K562 (cell line): ENCODE results near the gene PTBP2. TPM values are rescaled to one million over a fixed set of nuclear protein-coding genes. Genes with fewer than 3 reads are reported as not detected.

Experiments used
- BCL6 ChIP-seq: fragments of 250-450 bp; sonication (Bioruptor Pico); IDR thresholded peaks from 2 replicates; pipeline ENCODE4 v1.4.0; 2020
- BRD4 ChIP-seq: fragments of 200-600 bp; sonication (generic); IDR thresholded peaks from 2 replicates; pipeline ENCODE4 v1.6.1; 2017; ENCODE audit warnings: inconsistent platforms
- CBX1 ChIP-seq: sonication (generic); IDR thresholded peaks from 2 replicates; pipeline ENCODE4 v1.6.1; 2016; ENCODE audit warnings: antibody characterized with exemption, low read depth, mild to moderate bottlenecking
- COPS2 ChIP-seq: fragments of 450-650 bp; conservative IDR thresholded peaks from 2 replicates; pipeline ENCODE4 v1.6.1; 2016; ENCODE audit warnings: mild to moderate bottlenecking, moderate library complexity
- CXXC5 ChIP-seq: fragments of 250-450 bp; sonication (Bioruptor Pico); IDR thresholded peaks from 2 replicates; pipeline ENCODE4 v1.8.0; 2022; ENCODE audit warnings: inconsistent platforms, mild to moderate bottlenecking, moderate library complexity
- HOXB6 ChIP-seq: fragments of 250-450 bp; sonication (Bioruptor Pico); IDR thresholded peaks from 2 replicates; pipeline ENCODE4 v1.5.1; 2022; ENCODE audit warnings: mild to moderate bottlenecking, borderline replicate concordance
- MBD2 ChIP-seq: sonication (generic); IDR thresholded peaks from 2 replicates; pipeline ENCODE4 v1.6.1; 2016; ENCODE audit warnings: low read depth, borderline replicate concordance
- MCM5 ChIP-seq: fragments of 450-650 bp; IDR thresholded peaks from 2 replicates; pipeline ENCODE4 v1.6.1; 2016; ENCODE audit warnings: low read depth
- NELFE ChIP-seq: IDR thresholded peaks from 2 replicates; pipeline ENCODE4 v1.6.1; 2011; ENCODE audit warnings: mild to moderate bottlenecking; ENCODE audit not compliant: insufficient read depth, insufficient read length
- NKRF ChIP-seq: fragments of 450-650 bp; IDR thresholded peaks from 2 replicates; pipeline ENCODE4 v1.6.1; 2016; ENCODE audit warnings: borderline replicate concordance
- PRPF4 ChIP-seq: fragments of 200-400 bp; formaldehyde crosslinking; IDR thresholded peaks from one replicate; pipeline ENCODE4 v1.6.1; 2017; ENCODE audit warnings: low read length, low read depth, mild to moderate bottlenecking; ENCODE audit not compliant: insufficient read depth, poor library complexity, severe bottlenecking
- PTBP1 ChIP-seq: fragments of 200-400 bp; formaldehyde crosslinking; IDR thresholded peaks from 2 replicates; pipeline ENCODE4 v1.6.1; 2017; ENCODE audit warnings: low read depth, low read length
- SIN3B ChIP-seq: fragments of 450-650 bp; IDR thresholded peaks from 2 replicates; pipeline ENCODE4 v1.6.1; 2017; ENCODE audit warnings: low read depth, mild to moderate bottlenecking, moderate library complexity
- TGIF2 ChIP-seq: sonication (generic); formaldehyde crosslinking; IDR thresholded peaks from 2 replicates; pipeline ENCODE4 v1.8.1; 2022; ENCODE audit warnings: mild to moderate bottlenecking, missing genetic modification reagents, moderate library complexity
- XRCC4 ChIP-seq: IDR thresholded peaks from one replicate; pipeline ENCODE4 v1.6.1; 2011; ENCODE audit not compliant: insufficient read depth, insufficient read length; ENCODE audit errors: extremely low read depth
- ZSCAN32 ChIP-seq: fragments of 450-650 bp; formaldehyde crosslinking; IDR thresholded peaks from 2 replicates; pipeline ENCODE4 v1.4.0; 2020; ENCODE audit warnings: mild to moderate bottlenecking, moderate library complexity
- polyA plus RNA-seq, 8 experiments: library from polyadenylated mRNA; depleted of rRNA in 4 of 8; stranded (reverse) in 5 of 8; unstranded in 3 of 8; fragments of >200 nt; fragmentation: Nextera tagmentation in 2 of 8; fragmentation: Illumina TruSeq in 1 of 8; extraction: Ambion mirVana in 2 of 8; extraction: Trizol in 1 of 8; gene quantifications; 2 replicates each; pipeline versions ENCODE4 v1.2.1 to v1.2.3, GENCODE V29; 2011 to 2014; ENCODE audit warnings: inconsistent platforms in 1 of 8, missing spikeins in 1 of 8
- total RNA-seq, 7 experiments: library from RNA; depleted of rRNA in 6 of 7; stranded (reverse); fragments of >200 nt in 6 of 7; fragmentation: Illumina TruSeq in 2 of 7; extraction: Trizol in 2 of 7; gene quantifications; 2 replicates each; pipeline versions ENCODE4 v1.2.1 to v1.2.3, GENCODE V29; 2011 to 2021; ENCODE audit warnings: low replicate concordance in 1 of 7
- TF ChIP-seq, protein P1 (sequence below): IDR thresholded peaks from 2 replicates; pipeline ENCODE4 v1.6.1; 2011; ENCODE audit not compliant: insufficient read length; ENCODE audit errors: extremely low read depth
- TF ChIP-seq, protein P2 (sequence below), 2 experiments: IDR thresholded peaks; 2 replicates each; pipeline ENCODE4 v1.6.1; 2012; ENCODE audit warnings: improper control_type of control experiment in 2 of 2, low read depth in 2 of 2, low read length in 2 of 2, borderline replicate concordance in 1 of 2
- TF ChIP-seq, protein P3 (sequence below): conservative IDR thresholded peaks from 2 replicates; pipeline ENCODE4 v1.6.1; 2011; ENCODE audit warnings: low read depth, mild to moderate bottlenecking, low read length; ENCODE audit not compliant: control insufficient read depth

PTBP2 gene
- total and polyA plus RNA-seq, 9 of the 15 experiments (the other 6 are each of a cell fraction or from before 2014, with no cell fraction given): 9.8 to 30.6 (median 19.0) TPM

GRCh38 chr1:96721416-96722160 lies at the start of gene PTBP2 (continued):
- peak; percentile 28; the same call in 1 of the 2 replicates for TF ChIP-seq SIN3B
- TF ChIP-seq, protein P1, sequence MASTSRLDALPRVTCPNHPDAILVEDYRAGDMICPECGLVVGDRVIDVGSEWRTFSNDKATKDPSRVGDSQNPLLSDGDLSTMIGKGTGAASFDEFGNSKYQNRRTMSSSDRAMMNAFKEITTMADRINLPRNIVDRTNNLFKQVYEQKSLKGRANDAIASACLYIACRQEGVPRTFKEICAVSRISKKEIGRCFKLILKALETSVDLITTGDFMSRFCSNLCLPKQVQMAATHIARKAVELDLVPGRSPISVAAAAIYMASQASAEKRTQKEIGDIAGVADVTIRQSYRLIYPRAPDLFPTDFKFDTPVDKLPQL: no peak
- TF ChIP-seq XRCC4: no peak
- TF ChIP-seq NKRF: no peak
- TF ChIP-seq BCL6 (CRISPR knock-in tag): no peak
- TF ChIP-seq HOXB6 (CRISPR knock-in tag): no peak
- no peak for TF ChIP-seq PTBP1
- TF ChIP-seq, protein P2, sequence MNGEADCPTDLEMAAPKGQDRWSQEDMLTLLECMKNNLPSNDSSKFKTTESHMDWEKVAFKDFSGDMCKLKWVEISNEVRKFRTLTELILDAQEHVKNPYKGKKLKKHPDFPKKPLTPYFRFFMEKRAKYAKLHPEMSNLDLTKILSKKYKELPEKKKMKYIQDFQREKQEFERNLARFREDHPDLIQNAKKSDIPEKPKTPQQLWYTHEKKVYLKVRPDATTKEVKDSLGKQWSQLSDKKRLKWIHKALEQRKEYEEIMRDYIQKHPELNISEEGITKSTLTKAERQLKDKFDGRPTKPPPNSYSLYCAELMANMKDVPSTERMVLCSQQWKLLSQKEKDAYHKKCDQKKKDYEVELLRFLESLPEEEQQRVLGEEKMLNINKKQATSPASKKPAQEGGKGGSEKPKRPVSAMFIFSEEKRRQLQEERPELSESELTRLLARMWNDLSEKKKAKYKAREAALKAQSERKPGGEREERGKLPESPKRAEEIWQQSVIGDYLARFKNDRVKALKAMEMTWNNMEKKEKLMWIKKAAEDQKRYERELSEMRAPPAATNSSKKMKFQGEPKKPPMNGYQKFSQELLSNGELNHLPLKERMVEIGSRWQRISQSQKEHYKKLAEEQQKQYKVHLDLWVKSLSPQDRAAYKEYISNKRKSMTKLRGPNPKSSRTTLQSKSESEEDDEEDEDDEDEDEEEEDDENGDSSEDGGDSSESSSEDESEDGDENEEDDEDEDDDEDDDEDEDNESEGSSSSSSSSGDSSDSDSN (IDR thresholded peaks at IDR 0.05; ENCODE audit: borderline replicate concordance in 1 of 2, low read depth in 2 of 2, low read length in 2 of 2): peak; percentile 20 to 71; a peak in 1 of 4 replicates
- TF ChIP-seq PRPF4: no peak
- no peak for TF ChIP-seq TGIF2
- TF ChIP-seq CBX1: peak; percentile 22; the same call in 1 of the 2 replicates
- TF ChIP-seq BRD4: 0 out of 2 replicates have a peak, but pooled peaks have one; percentile 50
- TF ChIP-seq COPS2: no peak
- TF ChIP-seq, protein P3, sequence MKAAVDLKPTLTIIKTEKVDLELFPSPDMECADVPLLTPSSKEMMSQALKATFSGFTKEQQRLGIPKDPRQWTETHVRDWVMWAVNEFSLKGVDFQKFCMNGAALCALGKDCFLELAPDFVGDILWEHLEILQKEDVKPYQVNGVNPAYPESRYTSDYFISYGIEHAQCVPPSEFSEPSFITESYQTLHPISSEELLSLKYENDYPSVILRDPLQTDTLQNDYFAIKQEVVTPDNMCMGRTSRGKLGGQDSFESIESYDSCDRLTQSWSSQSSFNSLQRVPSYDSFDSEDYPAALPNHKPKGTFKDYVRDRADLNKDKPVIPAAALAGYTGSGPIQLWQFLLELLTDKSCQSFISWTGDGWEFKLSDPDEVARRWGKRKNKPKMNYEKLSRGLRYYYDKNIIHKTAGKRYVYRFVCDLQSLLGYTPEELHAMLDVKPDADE: 0 out of 2 replicates have a peak, but pooled peaks have one; percentile 53
- TF ChIP-seq NELFE: no peak
- no peak for TF ChIP-seq MCM5
- 0 out of 2 replicates have a peak, but pooled peaks have one; percentile 10 for TF ChIP-seq MBD2
- TF ChIP-seq ZSCAN32 (CRISPR knock-in tag): no peak
- peak; percentile 91 for TF ChIP-seq CXXC5 (CRISPR knock-in tag)
